Glomerular endothelial cell (primary cell): ENCODE data around the gene CCDC107. TPM values are rescaled to one million over a fixed set of nuclear protein-coding genes. Genes with fewer than 3 reads are reported as not detected.
"Not testable (repeated sequence)": the region's sequence is repeated elsewhere in the genome, so short reads cannot be mapped to it uniquely, and the experiment has no call there.

Experiments used
- DNase-seq: peaks from one replicate; pipeline ENCODE4 v3.0.0-alpha.2; 2011; ENCODE audit warnings: low read depth, low spot score; ENCODE audit errors: extremely low read depth
- total RNA-seq: library from RNA; depleted of rRNA; stranded (reverse); fragments of >200 nt; gene quantifications from 2 replicates; pipeline ENCODE4 v1.2.3, GENCODE V29; 2015

Gene CCDC107
- total RNA-seq, 1 donor from 2014 or later: 18.6 TPM

DNA sequence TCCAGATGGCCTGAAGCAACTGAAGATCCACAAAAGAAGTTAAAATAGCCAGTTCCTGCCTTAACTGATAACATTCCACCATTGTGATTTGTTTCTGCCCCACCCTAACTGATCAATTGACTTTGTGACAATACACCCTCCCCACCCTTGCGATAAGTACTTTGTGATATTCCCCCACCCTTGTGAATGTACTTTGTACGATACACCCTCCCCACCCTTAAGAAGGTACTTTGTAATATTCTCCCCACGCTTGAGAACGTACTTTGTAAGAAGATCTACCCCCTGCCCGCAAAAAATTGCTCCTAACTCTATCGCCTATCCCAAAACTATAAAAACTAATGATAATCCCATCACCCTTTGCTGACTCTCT lies 21.2 kb upstream of the CCDC107 start:
- DNase-seq: not testable (repeated sequence)

- DNase-seq: not testable (repeated sequence)
Measured at GRCh38 chr9:35637427-35637955, 20.6 kb upstream of the CCDC107 start.

- DNase-seq: not testable (repeated sequence)
Measured at GRCh38 chr9:35638751-35639150, 19.3 kb upstream of the CCDC107 start.

GRCh38 chr9:35639225-35639624 lies 18.9 kb upstream of the CCDC107 start:
- DNase-seq: not testable (repeated sequence)

- DNase-seq: no peak
Measured at GRCh38 chr9:35639631-35640030, 18.5 kb upstream of the CCDC107 start.

GRCh38 chr9:35640431-35640830 lies 17.7 kb upstream of the CCDC107 start:
- DNase-seq: not testable (repeated sequence)

DNA sequence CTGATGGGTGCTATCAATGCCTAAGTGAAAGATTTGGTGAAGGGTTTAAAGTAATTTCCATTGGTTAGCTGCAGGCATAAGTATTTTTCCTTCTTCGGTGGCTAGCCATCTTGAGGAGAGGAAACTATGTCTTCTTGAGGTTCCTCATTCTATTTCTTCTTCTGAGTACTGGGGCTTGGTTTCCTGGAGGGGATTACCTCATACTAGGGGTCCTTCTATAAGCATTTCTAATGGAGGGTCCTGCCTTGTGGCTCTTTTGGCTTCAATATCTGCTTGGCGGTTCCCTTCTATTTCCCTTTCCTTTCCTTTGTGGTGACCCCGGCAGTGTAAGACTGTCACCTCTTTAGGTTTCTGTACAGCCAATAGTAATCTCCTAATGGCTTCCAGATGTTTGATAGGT lies 16.6 kb upstream of the CCDC107 start:
- not testable (repeated sequence) for DNase-seq

- DNase-seq: no peak
Measured at GRCh38 chr9:35643046-35643445, 15.0 kb upstream of the CCDC107 start.

DNA sequence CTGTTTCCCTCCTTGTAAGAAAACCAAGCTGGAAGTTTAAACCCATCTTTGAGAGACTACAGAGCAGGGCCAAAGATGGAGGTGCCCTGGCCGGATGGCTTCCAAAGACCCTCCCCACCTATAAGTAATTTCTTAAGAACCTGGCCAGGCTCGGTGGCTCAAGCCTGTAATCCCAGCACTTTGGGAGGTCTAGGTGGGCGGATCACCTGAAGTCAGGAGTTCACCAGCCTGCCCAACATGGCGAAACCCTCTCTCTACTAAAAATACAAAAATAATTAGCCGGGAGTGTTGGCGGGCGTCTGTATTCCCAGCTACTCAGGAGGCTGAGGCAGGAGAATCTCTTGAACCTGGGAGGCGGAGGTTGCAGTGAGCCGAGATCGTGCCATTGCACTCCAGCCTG lies 12.4 kb upstream of the CCDC107 start:
- not testable (repeated sequence) for DNase-seq

DNA sequence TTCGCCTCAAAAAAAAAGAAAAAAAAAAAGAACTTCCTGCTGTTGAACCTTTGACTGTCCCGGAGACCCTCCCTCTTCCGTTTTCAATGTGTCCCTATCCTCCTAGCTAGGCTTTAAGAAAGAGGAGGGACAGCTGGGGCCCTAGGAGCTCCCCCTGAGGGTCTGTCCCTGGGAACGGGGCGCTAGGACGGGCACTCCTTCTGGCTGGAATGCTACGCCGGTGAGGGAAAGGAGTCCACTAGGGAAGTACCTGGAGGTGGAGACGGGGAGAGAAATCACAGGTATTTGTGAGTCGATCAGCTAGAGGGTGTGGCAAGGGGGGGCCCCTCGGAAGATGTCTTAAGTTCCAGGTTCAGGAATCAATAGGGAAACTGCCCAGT lies 11.9 kb upstream of the CCDC107 start:
- no peak for DNase-seq

- DNase-seq: no peak
Measured at GRCh38 chr9:35646533-35647265, 11.4 kb upstream of the CCDC107 start.

DNA sequence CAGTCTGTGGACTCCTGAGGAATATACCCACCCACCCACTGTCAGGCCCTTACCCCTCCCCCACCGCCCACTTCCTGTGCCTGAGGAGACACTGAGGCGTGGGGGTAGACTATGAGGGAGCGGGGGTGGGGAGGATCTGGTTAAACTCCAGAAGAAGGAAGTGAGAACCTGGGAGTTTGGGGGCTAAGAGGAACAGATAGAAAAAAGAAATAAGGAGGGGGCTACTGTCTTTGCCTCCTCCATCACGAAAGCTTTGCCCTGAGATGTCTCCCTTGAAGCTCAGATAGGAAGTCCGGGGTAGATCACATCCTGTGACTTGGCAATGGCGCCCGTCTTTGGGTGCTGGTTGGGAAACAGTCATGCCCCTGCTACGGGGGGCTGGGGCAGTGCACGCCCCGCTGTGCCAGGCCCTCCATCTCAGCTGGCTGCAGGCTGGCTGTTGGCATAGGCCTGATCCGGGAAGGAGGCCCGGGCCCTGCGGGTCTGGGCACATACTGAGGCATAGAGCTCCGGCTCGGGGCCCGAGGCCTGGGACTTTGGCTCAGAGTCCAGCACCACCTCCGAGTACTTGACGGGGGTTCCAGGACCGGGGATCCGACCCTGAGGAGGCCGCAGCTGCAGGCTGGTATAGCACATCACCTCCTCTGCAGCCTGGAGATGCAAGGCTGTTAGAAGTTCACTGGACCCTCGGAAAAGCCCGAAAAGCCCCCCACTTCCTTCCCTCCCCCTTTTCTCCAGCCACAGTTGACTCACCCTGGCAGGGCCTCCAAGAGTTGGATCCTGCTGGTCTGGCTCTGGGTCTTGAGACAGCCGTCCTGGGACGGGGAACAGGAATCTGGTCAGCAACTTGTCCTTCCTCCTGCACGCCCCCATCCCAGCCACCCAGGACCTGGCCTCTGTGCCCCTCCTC lies 8.4 kb upstream of the CCDC107 start:
- no peak for DNase-seq

DNA sequence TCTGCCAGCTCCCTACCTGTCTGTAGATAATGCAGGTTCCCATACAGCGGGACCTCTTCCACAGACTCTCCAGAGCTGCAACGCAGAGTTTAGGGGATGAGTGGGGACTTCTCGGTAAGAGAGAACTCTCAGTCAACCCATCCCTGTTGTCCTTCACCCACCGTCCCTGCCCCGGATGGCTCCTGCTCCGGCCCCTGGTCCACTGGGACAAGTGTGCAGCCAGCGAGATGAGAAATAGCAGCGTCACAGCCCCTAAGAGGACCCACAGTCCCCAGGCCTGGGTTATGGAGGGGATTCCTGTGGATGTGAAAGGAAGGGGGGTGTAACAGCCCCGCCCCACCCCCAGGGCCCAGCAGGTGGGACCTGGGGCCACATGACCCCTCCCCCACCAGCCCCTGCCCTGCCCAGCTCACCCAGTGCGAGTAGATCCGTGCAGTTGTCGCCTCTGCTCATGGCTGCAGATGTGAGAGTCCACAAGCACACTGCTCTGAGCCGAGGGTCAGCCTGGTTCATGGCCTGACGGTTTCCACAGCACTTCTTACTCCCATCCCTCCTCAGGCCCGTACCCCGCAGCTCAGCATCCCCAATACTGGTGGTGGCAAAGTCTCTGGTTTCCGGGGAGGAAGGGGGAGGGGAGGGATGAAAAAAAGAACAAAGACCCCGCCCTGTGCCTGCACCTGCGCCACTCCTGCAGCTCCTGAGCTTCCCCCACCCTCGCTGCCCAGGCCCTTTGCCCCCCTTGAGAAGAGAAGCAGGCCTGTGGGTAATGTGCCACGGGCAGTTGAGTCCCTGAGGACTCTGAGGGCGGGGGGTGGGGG lies 7.5 kb upstream of the CCDC107 start, which contains the start of gene SIT1:
TSS of gene SIT1 (minus strand) at position 591 of the 818 bp plus-strand sequence. CDS start at position 513, 78 bp downstream.
- DNase-seq: no peak

GRCh38 chr9:35651956-35652828 lies 5.9 kb upstream of the CCDC107 start:
- no peak for DNase-seq

DNA sequence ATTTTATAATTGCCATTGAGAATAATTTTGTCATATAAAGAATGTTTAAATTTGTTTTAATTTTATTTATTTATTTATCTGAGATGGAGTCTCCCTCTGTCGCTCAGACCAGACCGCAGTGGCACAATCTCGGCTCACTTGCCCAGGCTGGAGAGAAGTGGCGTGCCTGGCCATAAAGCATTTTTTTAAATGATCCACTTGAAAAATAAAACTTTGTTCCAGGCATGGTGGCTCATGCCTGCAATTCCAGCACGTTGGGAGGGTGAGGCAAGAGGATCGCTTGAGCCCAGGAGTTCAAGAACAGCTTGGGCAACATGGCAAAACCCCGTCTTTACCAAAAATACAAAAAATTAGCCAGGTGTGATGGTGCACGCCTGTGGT lies 5.3 kb upstream of the CCDC107 start:
- DNase-seq: no peak

- no peak for DNase-seq
Measured at GRCh38 chr9:35653611-35654010, 4.5 kb upstream of the CCDC107 start.

- no peak for DNase-seq
Measured at GRCh38 chr9:35656348-35656747, 1.7 kb upstream of the CCDC107 start.

GRCh38 chr9:35656831-35657545 lies 1.1 kb upstream of the CCDC107 start:
- DNase-seq: no peak

GRCh38 chr9:35657546-35658136 lies 451 bp upstream of the CCDC107 start, which contains the start of gene RMRP:
TSS of gene RMRP (minus strand) at chr9:35658019.
- peak; percentile 97 for DNase-seq
